Stimulated activated CD4-positive, alpha-beta T cell treated with anti-CD3 and anti-CD28 coated beads, Interleukin-1b, Interleukin-23, amount 100 ng/mL, for 1 hour (primary cell): ENCODE results near the gene RNF40.
A peak's percentile ranks its signal among the peaks of the same experiment; 100 is the strongest.

Source experiments
- DNase-seq, 2 donors: peaks; one replicate each; pipeline ENCODE4 v3.0.0-alpha.2; 2020; ENCODE audit warnings: low read depth in 2 of 2

RNF40 gene

DNA sequence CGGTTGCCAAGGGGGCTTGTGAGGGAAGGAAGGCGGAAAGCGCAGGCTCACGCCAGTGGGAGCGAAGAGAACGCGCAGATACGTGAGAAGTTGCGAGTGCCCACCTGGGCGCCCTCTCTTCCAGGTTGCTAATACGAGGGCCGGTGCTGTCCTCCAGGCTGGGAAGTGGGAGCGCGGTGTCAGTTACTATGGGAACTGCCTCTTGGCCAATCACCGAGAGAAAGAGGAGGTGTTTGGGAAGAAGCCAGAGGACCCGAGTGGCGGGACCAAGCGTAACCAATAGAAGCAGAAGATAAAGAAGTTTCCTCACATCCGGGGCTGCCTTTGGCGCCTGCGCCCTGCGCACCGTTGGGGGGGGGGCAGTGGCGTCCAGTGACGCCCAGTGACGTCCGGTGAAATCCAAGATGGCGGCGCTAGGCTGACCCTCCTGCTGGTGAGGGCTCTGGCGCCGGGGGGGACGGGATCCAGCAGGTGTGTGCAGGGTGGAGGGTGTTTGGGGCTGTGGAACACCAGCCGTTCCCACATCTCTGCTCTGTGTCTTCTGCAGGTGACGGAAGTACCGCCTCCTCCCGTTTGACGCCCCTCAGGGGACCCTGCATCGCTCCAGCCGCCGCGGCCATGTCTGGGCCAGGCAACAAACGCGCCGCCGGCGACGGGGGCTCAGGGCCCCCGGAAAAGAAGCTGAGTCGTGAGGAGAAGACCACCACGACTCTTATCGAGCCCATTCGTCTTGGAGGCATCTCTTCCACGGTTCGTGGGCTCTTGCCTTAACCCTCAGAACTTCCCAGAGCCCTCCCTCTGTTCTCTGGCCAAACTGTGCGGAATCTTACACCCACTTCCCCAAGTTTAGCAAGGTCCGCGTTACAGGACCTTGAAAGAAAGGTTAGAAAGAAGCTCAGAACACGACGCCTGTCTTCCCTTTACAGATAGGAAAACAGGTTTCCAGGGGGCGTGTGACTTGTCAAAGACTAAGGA lies at the start of gene RNF40, which contains the start of gene CFAP119:
TSS of gene RNF40 (plus strand) at position 395 of the 975 bp plus-strand sequence. CDS start at position 619, 224 bp downstream.
TSS of gene CFAP119 (minus strand) at position 135 of the 975 bp plus-strand sequence. CDS start 314 bp downstream, outside the sequence.
- DNase-seq = peak; percentile 65 to 70

DNA sequence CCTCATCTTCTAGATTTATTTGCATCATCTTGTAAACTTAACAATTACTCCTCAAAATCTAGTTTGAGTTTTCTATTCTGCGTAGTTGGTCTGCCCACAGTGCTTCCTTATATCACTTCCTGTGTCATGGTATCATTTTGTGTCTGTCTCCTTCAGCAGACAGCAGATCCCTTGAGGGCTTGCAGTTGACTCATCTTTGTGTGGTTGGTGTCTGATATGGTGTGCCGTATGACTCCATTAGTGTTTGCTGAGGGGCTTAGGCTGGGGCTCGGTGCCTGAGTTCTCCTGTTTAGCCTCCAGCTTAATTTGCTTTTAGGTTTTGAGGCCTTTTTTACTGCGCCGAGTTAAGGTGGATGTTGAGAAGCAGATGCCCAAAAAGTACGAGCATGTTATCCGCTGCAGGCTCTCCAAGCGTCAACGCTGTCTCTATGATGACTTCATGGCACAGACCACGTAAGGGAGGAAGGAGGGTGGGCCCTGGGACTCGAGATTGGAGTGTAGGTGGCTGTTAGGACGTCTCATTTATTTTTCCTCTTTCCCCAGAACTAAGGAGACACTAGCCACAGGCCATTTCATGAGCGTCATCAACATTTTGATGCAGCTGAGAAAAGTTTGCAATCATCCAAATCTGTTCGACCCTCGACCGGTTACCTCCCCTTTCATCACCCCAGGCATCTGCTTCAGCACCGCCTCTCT lies 46.2 kb upstream of the RNF40 start:
- peak in 1 of 2 donors; percentile 9 for DNase-seq

GRCh38 chr16:30720086-30720485 lies 42.0 kb upstream of the RNF40 start:
- no peak for DNase-seq

- no peak for DNase-seq
Observed at GRCh38 chr16:30720694-30721093, 41.4 kb upstream of the RNF40 start.

DNA sequence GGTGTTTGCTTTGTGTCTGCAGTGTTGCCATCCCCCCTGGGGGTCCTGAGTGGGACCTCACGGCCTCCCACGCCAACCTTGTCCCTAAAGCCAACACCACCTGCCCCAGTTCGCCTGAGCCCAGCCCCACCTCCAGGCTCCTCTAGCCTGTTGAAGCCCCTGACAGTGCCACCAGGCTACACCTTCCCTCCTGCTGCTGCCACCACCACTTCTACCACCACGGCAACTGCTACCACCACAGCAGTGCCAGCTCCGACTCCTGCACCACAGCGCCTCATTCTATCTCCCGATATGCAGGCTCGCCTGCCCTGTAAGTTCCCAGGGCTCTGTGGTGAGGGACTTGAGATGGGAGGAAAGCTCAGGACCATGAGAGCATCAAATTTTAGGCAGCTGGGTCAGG lies 41.0 kb upstream of the RNF40 start:
- DNase-seq = no peak

DNA sequence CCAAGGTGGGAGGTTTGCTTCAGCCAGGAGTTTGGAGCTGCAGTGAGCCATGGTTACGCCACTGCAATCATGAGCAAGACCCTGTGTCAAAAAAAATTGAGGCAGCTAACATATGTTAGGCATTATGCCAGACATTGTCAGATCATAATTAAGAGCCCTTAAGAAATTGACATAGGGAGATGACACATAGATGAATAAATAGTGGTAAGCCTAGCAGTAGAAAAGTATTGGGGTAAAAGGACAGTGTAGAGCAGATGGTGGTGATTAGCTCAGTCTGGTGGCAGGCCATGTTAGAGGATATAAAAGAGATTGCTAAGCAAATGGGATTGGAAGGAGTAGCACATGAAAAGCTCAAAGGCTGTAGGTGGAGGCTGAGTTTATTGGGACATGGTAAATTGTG lies 40.5 kb upstream of the RNF40 start:
- DNase-seq = no peak

GRCh38 chr16:30722443-30722842 lies 39.7 kb upstream of the RNF40 start:
- DNase-seq = no peak

GRCh38 chr16:30722916-30723315 lies 39.2 kb upstream of the RNF40 start:
- DNase-seq = no peak

DNA sequence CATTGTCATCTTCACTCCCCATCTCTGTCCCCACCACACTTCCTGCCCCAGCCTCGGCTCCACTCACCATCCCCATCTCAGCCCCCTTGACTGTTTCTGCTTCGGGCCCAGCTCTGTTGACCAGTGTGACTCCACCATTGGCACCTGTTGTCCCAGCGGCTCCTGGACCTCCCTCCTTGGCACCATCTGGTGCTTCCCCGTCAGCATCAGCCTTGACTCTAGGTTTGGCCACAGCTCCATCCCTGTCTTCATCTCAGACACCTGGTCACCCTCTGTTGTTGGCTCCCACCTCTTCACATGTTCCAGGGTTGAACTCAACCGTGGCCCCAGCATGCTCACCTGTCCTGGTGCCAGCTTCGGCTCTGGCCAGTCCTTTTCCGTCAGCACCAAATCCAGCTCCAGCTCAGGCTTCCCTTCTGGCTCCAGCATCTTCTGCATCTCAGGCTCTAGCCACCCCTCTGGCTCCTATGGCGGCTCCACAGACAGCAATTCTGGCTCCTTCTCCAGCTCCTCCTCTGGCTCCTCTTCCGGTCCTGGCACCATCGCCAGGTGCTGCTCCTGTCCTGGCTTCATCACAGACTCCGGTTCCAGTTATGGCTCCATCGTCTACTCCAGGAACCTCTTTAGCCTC lies 38.3 kb upstream of the RNF40 start:
- DNase-seq = no peak

DNA sequence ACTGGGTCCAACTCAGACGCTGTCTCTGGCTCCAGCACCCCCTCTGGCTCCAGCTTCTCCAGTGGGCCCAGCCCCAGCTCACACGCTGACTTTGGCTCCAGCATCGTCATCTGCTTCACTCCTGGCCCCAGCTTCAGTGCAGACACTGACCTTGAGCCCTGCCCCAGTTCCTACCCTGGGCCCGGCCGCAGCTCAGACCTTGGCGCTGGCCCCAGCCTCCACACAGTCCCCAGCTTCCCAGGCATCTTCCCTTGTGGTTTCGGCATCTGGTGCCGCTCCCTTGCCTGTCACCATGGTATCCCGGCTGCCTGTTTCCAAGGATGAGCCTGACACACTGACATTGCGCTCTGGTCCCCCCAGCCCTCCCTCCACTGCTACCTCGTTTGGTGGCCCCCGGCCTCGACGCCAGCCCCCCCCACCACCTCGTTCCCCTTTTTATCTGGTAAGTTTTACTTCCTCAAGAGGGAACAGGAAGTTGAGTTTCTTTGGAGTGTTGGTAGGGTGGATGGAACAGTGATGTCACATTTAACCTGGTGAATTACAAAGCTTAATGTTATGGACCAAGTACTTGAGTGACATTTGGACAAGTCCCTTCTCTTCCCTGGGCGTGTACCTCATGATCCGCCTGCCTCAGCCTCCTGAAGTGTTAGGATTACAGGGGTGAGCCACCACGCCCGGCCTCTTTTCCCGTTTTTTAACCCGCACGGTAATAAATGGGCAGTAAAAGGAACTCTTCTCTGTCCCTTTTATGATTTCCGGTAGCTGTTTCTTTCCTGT lies 37.3 kb upstream of the RNF40 start:
- DNase-seq = no peak

DNA sequence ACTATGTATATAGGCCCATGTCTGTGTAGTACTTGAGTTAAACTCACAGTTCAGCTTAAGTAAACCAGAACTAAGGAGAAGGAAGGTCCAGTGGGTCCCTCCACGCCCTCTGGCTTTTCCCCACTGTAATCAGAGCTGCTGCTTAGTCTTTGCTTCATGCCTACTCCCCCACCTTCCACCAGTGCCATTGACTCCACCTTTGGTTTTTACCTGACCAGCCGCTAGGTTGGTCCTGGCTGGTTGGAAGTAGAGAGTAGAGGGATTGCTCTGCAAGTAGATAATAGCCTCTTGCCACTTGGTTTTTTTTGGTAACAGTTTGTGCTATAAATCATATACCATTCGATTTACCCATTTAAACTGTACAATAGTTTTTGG lies 36.7 kb upstream of the RNF40 start:
- DNase-seq = no peak

GRCh38 chr16:30728321-30728720 lies 33.8 kb upstream of the RNF40 start:
- no peak for DNase-seq

DNA sequence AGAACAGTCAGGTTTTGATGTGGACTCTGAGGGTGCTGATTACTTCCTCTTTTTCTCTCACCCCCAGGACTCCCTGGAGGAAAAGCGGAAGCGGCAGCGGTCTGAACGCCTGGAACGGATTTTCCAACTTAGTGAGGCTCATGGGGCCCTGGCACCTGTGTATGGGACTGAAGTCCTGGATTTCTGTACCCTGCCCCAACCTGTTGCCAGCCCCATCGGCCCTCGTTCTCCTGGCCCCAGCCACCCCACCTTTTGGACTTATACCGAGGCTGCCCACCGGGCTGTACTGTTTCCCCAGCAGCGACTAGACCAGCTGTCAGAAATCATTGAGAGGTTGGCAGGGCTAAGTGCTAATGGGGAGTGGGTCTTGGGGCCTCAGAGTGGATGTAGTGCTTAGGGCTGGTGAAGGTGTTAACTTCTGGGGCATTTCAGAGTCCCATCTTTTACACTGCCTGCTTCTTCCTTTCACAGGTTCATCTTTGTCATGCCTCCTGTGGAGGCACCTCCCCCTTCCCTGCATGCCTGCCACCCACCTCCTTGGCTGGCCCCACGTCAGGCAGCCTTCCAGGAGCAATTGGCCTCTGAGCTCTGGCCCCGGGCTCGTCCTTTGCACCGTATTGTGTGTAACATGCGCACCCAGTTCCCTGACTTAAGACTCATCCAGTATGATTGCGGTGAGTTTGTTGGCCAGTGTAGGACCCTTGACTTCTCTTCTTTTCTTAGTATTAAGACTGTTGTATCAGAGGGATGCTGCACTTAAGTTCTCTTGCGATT lies 33.0 kb upstream of the RNF40 start:
- DNase-seq = no peak

DNA sequence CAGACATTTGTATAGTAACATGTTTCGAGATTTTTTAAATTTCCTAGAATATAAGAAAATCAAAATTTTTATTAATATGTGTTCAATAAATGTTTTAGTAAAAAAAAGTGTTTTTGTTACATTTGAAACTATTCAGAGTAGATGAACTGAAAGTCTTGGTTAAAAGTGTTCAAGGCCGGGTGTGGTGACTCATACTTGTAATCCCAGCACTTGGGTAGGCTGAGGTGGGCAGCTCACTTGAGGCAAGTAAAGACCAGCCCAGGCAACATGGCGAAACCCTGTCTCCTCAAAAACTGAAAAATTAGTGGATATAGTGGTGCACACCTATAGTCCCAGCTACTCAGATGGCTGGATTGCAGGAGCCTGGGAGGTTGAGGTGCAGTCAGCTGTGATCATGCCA lies 30.7 kb upstream of the RNF40 start:
- no peak for DNase-seq

GRCh38 chr16:30736995-30737793 lies 24.9 kb upstream of the RNF40 start:
- no peak for DNase-seq

DNA sequence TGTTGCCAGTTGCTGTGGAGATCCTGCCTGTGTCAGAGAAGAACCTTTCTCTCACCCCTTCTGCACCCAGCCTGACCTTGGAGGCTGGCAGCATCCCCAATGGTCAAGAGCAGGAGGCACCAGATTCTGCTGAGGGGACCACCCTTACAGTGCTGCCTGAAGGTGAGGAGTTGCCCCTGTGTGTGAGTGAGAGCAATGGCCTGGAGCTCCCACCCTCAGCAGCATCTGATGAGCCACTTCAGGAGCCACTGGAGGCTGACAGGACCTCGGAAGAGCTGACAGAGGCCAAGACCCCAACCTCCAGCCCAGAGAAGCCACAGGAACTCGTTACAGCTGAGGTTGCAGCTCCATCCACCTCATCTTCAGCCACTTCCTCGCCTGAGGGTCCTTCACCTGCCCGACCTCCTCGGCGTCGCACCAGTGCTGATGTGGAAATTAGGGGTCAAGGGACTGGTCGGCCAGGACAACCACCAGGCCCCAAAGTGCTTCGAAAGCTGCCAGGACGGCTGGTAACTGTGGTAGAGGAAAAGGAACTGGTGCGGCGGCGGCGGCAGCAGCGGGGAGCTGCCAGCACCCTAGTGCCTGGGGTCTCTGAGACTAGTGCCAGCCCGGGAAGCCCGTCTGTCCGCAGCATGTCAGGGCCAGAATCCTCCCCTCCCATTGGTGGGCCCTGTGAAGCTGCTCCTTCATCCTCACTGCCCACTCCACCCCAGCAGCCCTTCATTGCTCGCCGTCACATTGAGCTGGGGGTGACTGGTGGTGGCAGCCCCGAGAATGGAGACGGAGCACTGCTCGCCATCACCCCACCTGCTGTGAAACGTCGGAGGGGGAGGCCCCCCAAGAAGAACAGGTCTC lies 24.1 kb upstream of the RNF40 start:
- DNase-seq = no peak

GRCh38 chr16:30738984-30739951 lies 22.9 kb upstream of the RNF40 start:
- no peak for DNase-seq
